CD4-positive, alpha-beta T cell (primary cell): ENCODE results near the gene SSPN. TPM values are rescaled to one million over a fixed set of nuclear protein-coding genes. Genes with fewer than 3 reads are reported as not detected.

Source experiments
- ATAC-seq: fragments of 200-7000 bp; cut with Tn5 transposase; one replicate; pipeline ENCODE4 v1.10.0; 2022; ENCODE audit warnings: mild to moderate bottlenecking; ENCODE audit not compliant: poor library complexity
- CTCF ChIA-PET: fragments of 350-600 bp; sonication (Branson Sonifier 250); formaldehyde crosslinking; loops from one replicate; lab custom pipeline; 2021; ENCODE audit warnings: antibody characterized with exemption, inconsistent platforms; lab: Charles Lee
- POLR2A ChIA-PET: fragments of 350-600 bp; sonication (Branson Sonifier 250); formaldehyde crosslinking; loops from one replicate; lab custom pipeline; 2021; ENCODE audit warnings: antibody characterized with exemption, inconsistent platforms; lab: Charles Lee
- DNase-seq, 14 experiments: peaks; one replicate each; pipeline ENCODE4 v3.0.0-alpha.2; 2013 to 2020; ENCODE audit warnings: mixed read lengths in 2 of 14
- H3K27ac ChIP-seq, 2 donors: one replicate each; pipeline versions ENCODE4 v1.5.1 to v1.7.0; 2013; ENCODE audit warnings: low read length in 2 of 2, low read depth in 1 of 2, mild to moderate bottlenecking in 1 of 2
- H3K27me3 ChIP-seq, 2 experiments: 1 replicate in 1 of 2; 2 replicates in 1 of 2; pipeline versions ENCODE4 v1.6.1 to v1.7.0; 2013; ENCODE audit warnings: low read length in 2 of 2, control low read depth in 1 of 2, mild to moderate bottlenecking in 1 of 2, moderate library complexity in 1 of 2; ENCODE audit not compliant: insufficient read depth in 2 of 2, control insufficient read depth in 1 of 2
- H3K36me3 ChIP-seq: one replicate; pipeline ENCODE4 v1.6.1; 2013; ENCODE audit warnings: low read length, control low read depth; ENCODE audit not compliant: insufficient read depth
- H3K4me1 ChIP-seq: one replicate; pipeline ENCODE4 v1.6.1; 2013; ENCODE audit warnings: low read length, control low read depth; ENCODE audit not compliant: insufficient read depth
- H3K4me3 ChIP-seq: one replicate; pipeline ENCODE4 v1.5.1; 2013; ENCODE audit warnings: mild to moderate bottlenecking, low read length, moderate library complexity
- H3K9me3 ChIP-seq, 2 experiments: 1 replicate in 1 of 2; 2 replicates in 1 of 2; pipeline versions ENCODE4 v1.6.1 to v1.7.0; 2013; ENCODE audit warnings: low read length in 2 of 2, mild to moderate bottlenecking in 2 of 2, control low read depth in 1 of 2, moderate library complexity in 1 of 2; ENCODE audit not compliant: control insufficient read depth in 1 of 2, insufficient read depth in 1 of 2
- H3K27ac Mint-ChIP-seq: one replicate; pipeline ENCODE4 v1.8.0; 2020; ENCODE audit warnings: mixed read lengths
- H3K27me3 Mint-ChIP-seq: one replicate; pipeline ENCODE4 v1.8.0; 2021; ENCODE audit warnings: mixed read lengths
- H3K36me3 Mint-ChIP-seq: one replicate; pipeline ENCODE4 v1.8.0; 2021; ENCODE audit warnings: low read depth, mixed read lengths
- H3K4me1 Mint-ChIP-seq: one replicate; pipeline ENCODE4 v1.8.0; 2021; ENCODE audit warnings: low read depth, mixed read lengths
- H3K4me3 Mint-ChIP-seq: one replicate; pipeline ENCODE4 v1.8.0; 2020; ENCODE audit warnings: mild to moderate bottlenecking, mixed read lengths
- H3K9me3 Mint-ChIP-seq: one replicate; pipeline ENCODE4 v1.8.0; 2020; ENCODE audit warnings: mixed read lengths
- intact Hi-C, 2 experiments: fragments of 100-400 bp; cut with DNase I in 1 of 2; cut with micrococcal nuclease in 1 of 2; formaldehyde crosslinking; loops; one replicate each; pipeline versions ENCODE4 v1.15.1 to v1.9.0; 2023 to 2025; cut with DNase I, micrococcal nuclease
- total RNA-seq, 174 experiments: library from RNA in 2 of 174; stranded (reverse) in 2 of 174; gene quantifications; one replicate each; pipeline ENCODE4 v1.2.3 and lab custom pipeline; 2021 to 2026
- TF ChIP-seq, protein P1 (sequence below): fragments of 200-600 bp; IDR thresholded peaks from one replicate; pipeline ENCODE4 v1.8.0; 2022; ENCODE audit warnings: antibody characterized with exemption, mild to moderate bottlenecking

SSPN gene
- total RNA-seq, 2 experiments from 2014 or later, result not detected

DNA sequence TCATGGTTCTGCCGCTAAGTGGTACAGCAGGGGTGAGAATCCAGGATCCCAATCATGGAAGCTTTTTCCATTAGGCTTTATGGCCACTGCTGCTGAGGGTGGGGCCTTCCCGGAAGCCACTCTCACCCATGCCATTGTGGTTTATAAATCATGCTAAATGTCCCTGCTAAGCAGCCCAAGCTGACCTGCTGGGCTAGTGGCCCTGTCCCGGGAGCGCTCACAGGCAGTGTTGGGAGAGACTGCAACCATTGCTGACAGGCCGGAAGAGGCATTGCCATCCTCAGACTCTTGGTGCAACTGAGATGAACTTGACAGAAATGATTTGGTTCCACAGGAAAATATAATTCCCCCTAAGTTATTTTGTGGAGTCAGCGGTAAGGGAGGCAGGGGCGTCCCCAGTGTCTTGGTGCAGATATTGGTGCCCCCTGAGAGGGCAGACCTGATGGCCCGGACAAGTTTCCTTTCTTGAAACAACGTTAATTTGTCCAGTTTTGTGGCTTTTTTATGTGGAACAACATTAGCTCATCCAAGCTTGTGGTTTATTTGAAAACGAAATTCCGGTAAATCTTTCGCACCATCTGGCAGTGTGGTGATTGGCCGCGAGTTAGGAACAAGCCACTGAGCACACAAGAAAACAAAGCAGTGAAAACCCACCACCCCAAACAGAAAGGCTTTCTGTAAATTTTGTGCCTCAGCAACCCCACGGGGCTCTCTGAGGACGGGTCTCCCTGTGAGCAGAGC lies 82.3 kb downstream of the SSPN start:
- Histone ChIP-seq H3K36me3 (no peaks in the 10 kb centered on the region), H3K4me3 (no peak overlapping the region), H3K27ac (no peak overlapping the region), H3K27me3 (no peaks in the 10 kb centered on the region), H3K4me1 (peaks cover 4% of the 10 kb centered on the region), H3K9me3 (no peaks in the 10 kb centered on the region)
- ATAC-seq (no peak), DNase-seq (no peak)
- Mint-ChIP-seq H3K27me3 (no peaks in the 10 kb centered on the region), H3K36me3 (no peaks in the 10 kb centered on the region), H3K27ac (no peak overlapping the region), H3K4me3 (no peak overlapping the region), H3K4me1 (no peaks in the 10 kb centered on the region), H3K9me3 (no peaks in the 10 kb centered on the region)
- intact Hi-C loops, result no loop called here
- TF ChIP-seq, protein P1, sequence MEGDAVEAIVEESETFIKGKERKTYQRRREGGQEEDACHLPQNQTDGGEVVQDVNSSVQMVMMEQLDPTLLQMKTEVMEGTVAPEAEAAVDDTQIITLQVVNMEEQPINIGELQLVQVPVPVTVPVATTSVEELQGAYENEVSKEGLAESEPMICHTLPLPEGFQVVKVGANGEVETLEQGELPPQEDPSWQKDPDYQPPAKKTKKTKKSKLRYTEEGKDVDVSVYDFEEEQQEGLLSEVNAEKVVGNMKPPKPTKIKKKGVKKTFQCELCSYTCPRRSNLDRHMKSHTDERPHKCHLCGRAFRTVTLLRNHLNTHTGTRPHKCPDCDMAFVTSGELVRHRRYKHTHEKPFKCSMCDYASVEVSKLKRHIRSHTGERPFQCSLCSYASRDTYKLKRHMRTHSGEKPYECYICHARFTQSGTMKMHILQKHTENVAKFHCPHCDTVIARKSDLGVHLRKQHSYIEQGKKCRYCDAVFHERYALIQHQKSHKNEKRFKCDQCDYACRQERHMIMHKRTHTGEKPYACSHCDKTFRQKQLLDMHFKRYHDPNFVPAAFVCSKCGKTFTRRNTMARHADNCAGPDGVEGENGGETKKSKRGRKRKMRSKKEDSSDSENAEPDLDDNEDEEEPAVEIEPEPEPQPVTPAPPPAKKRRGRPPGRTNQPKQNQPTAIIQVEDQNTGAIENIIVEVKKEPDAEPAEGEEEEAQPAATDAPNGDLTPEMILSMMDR, result no peak
- ChIA-PET POLR2A (no interaction called here), CTCF (no interaction called here)

DNA sequence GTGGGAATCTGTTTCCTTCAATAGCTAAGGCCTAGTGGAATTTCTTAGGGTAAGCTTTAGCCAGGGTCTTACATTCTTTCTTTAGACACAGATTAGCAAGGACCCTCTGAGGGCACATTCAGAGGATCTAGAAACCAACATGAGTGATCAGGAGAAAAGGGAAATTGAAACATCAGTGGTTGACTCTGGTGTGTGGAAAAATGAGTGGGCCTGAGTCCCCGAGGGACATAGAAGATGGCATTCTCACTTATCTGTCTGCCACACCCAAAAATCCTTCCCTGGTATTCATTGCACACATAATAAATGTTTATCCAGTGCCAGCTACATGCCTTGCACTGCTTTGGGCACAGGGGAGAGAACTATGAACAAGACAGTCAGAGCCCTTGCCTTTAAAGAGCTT lies 82.9 kb downstream of the SSPN start:
- Histone ChIP-seq H3K4me3 (no peak overlapping the region), H3K36me3 (no peaks in the 10 kb centered on the region), H3K4me1 (peaks cover 4% of the 10 kb centered on the region), H3K27me3 (no peaks in the 10 kb centered on the region), H3K27ac (no peak overlapping the region), H3K9me3 (no peaks in the 10 kb centered on the region)
- CTCF ChIA-PET, result no interaction called here
- TF ChIP-seq, protein P1, result no peak
- POLR2A ChIA-PET, result no interaction called here
- H3K36me3 Mint-ChIP-seq, result no peaks in the 10 kb centered on the region
- H3K4me3 Mint-ChIP-seq, result no peak overlapping the region
- no peak overlapping the region for H3K27ac Mint-ChIP-seq
- no peak for ATAC-seq
- intact Hi-C loops, result no loop called here
- no peak for DNase-seq
- H3K4me1 Mint-ChIP-seq, result no peaks in the 10 kb centered on the region
- no peaks in the 10 kb centered on the region for H3K27me3 Mint-ChIP-seq
- H3K9me3 Mint-ChIP-seq, result no peaks in the 10 kb centered on the region

DNA sequence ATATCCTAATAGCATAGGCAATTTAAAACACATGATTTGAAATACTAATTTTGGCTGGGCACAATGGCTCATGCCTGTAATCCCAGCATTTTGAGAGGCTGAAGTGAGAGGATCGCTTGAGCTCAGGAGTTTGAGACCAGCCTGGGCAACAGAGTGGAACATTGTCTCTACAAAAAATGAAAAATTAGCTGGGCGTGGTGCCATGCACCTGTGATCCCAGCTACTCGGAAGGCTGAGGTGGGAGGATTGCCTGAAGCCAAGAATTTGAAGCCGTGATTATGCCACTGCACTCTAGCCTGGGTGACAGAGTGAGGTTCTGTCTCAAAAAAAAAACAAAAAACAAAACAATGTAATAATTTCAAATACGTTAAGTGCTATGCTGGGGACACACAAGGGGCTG lies 83.3 kb downstream of the SSPN start:
- H3K9me3 ChIP-seq, result no peaks in the 10 kb centered on the region
- CTCF ChIA-PET, result no interaction called here
- intact Hi-C loops, result no loop called here
- DNase-seq (no peak), ATAC-seq (no peak)
- no peaks in the 10 kb centered on the region for H3K27me3 ChIP-seq
- Mint-ChIP-seq H3K4me3 (no peak overlapping the region), H3K36me3 (no peaks in the 10 kb centered on the region), H3K4me1 (no peaks in the 10 kb centered on the region), H3K27ac (no peak overlapping the region), H3K27me3 (no peaks in the 10 kb centered on the region), H3K9me3 (no peaks in the 10 kb centered on the region)
- TF ChIP-seq, protein P1, result no peak
- H3K27ac ChIP-seq, result no peak overlapping the region
- POLR2A ChIA-PET, result no interaction called here
- no peak overlapping the region for H3K4me3 ChIP-seq
- no peaks in the 10 kb centered on the region for H3K36me3 ChIP-seq
- H3K4me1 ChIP-seq, result peaks cover 4% of the 10 kb centered on the region
